SK-N-DZ (cell line): Measurements from ENCODE around the gene LAMB2.

Experiments used
- DNase-seq: peaks from one replicate; pipeline ENCODE4 v3.0.0-alpha.2; 2015; ENCODE audit warnings: low spot score

The LAMB2 gene

DNA sequence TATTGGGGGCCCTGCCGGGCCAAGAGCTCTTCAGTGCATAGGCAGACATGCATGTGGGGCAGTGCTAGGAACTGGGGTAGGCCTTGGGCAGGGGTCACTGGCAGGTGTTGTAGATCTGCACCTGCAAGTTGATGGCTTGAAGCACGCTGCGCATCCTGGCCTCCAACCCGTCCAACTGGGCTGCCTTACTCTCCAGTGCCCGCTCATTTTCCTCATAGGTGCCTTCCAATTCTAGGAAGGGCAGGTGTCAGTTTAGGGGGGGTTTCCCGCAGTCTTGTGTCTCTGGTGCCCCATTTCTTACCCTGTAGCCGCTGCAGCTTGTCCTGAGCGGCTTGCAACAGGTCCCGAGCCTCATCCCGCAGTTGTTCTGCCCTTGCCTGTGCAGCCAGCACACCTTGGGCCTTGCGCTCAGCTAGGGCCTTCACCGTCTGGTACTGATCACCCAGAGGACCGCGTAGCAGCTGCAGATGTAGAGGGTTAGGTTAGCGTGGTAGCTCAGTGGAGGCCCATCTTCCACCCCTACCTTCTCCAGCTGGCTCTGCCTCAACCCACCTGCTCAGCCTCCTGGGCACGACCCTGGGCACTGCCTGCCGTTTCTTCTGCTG, 11.6 kb downstream of the LAMB2 start:
- no peak for DNase-seq

DNA sequence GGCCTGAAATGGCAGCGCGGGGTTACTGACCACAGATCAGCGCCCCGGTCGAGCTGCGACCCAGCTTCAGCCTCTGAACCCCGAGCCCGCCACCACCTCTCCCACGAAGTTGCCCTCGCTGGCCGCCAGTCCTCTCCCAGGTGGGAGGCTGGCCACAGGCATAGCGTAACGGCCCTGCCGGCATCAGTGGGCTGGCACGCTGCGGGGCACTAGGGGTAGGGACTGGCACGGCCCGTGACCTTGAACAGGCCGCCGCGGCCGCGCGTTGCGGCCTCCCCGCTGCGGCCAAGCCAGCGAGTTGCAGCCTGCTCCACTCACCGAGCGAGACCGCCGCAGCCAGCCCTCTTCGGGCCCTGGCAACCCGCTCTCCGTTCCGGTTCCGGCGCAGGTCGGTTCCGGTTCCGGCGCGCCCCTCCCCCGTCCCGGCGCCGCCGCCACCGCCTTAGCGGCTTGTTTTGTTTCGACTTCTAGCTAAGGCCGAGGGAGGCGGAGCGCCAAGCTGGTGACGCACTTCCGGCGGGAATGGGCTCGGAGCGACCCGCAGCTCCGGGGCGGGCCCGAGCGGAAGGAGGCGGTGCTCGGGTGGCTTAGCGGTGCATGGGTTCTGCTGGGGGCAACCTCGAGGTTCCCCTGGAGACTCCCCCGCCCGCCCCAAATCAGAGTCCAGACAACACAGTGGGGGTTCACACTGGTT, 12.3 kb downstream of the LAMB2 start, which contains the start of gene USP19:
TSS of gene USP19 (minus strand) at position 386 of the 694 bp plus-strand sequence. CDS start 1,678 bp downstream, outside the sequence.
- peak; percentile 89 for DNase-seq

DNA sequence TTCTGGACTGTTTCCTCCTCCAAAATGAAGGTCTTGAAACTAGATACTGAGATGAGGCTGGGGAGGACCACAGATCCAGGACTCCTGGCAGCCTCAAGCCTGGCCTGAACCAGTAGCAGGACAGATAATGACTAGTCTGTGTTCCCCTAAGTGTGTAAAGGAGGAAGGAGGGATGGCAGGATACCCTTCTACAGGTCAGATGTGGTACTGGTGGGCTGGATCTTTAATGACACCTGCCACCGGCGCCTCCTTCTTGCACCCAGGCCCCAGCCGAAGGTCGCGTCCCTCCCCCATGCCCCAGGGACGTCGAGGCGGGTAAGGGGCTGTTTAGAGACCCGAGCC, 12.8 kb downstream of the LAMB2 start:
- DNase-seq, result no peak

DNA sequence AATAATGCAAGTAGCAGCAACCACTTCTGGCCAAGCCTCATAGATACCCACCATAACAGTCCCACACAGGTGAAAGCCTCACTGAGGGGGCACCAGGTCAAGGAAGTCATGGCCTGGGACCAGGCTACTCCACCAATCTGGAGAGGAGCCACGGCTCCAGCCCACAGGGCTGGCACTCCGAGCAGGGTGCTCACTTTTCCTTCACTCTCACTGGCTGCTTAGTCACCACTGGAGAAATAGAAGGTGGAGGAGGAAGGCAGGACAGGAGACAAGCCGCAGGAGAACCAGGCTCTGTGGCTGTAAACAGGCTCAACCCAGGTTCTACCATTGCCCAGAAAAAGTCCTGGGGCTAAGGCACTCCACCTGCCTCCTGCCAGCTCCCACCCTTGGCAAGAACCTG, 13.4 kb downstream of the LAMB2 start:
- no peak for DNase-seq

DNA sequence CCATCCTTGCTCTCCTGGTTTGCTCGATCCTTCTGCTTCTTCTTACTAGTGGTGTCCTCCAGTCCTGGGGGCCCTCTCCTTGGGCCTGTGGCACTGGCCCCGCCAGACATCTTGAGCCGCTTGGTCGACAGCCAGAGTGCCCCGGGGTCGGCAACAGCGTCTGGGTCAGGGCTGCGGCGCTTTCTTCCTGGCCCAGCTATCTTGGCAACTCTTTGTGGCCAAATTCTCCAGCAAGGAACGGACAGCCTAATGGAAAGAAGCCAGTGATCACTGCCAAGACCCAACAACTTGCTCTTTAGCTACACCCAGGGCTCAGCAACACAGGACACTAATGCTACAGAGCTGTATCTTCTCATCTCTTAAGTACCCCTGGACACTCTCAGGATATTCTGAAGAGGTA, 13.8 kb downstream of the LAMB2 start:
- DNase-seq, result no peak

DNA sequence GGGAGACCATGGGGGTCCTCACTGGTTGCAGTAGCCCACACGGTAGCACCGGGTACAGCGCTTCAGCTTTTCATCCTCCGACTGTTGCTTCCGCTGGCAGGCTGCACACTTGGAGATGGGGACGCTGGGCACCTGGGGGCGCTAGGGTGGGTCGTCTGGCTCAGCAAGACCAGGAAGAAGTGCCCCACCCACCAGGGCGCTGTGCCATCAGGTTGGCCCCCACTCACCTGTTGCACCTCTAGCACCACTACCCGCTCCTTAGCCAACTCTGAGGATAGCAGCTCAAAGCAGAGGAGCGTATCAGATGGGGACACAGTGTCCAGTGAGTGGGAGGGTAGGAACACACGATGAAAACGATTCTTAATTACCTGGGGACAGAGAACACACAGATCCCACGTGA, 20.6 kb downstream of the LAMB2 start:
- DNase-seq, result no peak

DNA sequence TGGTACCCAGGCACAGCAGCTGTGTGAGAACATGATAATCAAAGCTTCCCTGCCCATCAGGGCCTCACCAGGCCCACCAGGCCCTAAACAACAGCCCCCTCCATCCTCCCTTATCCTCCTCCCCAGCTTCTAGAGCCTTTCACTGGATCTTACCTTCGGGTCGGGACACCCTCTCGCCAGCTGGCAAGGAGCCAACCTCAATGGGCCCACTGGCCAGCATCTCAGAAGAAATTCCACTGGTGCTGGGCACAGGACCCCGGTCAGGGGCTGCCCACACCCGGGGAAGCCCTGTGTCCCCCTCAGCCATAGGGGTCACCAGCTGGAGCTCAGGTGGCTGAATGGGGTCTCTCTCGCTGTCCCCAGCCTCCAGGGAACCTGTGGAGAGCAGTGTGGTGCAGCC, 21.5 kb downstream of the LAMB2 start:
- no peak for DNase-seq

DNA sequence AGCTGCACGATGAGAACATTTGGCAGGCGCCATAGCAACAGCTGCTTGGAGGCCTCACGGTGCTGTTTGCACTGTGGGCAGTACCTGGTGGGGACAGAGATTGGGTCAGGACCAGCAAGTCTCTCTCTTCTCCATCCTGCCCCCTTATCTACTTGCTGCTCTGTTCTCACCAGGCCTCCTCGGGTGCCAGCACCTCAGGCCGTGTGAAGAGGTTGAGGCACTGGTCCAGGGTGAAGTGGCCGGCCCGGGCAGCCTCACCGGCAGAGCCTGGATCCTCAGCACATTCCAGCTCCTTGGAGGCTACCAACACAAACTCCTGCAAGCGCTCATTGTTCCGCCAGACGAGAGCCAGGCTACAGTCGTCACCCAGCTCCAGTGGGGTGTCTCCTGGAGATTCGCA, 22.1 kb downstream of the LAMB2 start:
- DNase-seq, result no peak

DNA sequence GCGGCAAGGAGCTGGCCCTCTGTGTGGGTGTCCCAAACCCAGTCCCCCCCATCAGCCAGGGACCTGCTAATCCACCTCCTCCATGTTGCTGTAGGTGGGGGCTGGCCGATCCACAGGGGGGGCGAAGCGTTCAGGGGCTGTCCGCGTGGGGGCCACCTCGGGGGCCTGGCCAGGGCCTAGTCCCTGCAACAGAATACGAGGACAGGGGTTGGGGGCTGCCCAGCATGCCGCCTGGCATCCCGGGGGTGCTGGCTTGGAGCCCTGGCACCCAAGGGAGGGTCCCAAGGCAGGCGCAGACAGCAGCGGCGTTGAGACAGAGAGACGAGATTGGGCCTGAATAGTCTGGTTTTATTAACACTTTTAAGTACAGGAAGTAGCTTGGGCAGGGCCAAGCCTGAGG, 24.5 kb downstream of the LAMB2 start:
- DNase-seq, result no peak

DNA sequence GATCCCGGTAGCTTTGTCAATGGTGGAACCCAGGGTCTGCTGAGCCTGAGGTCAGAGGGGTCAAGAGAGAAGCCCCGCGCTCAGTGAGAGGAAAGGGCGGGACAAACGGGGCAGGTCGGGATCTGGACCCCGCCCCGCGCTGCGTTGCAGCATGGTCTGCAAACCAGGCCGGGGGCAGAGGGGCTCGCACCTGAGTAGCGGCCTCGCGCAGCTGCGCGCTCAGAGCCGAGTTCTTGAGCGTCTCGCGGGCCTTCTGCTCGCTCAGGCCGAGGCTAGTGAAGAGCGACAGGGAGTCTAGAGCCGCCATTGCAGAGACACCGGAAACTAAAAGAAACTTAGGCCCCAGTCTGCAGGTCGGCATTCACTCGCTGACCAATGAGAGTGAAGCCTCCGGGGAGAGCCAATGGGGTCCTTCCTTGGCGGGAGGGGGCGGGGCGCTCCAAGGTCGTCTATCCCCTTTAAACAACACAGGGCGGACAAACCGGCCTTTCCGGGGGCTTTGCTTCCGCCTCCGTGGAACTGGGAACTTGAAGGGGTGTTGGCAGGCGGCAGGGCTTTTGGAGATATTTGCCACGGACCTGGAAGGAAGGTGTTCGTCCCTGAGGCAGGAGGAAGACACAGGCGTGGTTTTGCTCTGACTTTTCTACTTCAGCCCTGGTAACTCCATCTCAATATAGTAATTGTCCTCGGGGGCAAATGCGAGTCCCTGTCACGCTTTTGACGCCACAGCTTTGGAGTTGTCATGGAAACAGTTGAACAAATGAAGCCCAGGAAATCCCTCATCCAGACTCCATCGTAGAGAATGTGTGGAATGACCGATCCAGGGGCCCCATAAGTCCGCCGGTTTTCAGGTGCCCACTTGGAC, 28.2 kb downstream of the LAMB2 start, which contains the start of gene QARS1:
TSS of gene QARS1 (minus strand) at position 331 of the 865 bp plus-strand sequence. CDS start at position 307, 24 bp downstream.
- peak; percentile 88 for DNase-seq

DNA sequence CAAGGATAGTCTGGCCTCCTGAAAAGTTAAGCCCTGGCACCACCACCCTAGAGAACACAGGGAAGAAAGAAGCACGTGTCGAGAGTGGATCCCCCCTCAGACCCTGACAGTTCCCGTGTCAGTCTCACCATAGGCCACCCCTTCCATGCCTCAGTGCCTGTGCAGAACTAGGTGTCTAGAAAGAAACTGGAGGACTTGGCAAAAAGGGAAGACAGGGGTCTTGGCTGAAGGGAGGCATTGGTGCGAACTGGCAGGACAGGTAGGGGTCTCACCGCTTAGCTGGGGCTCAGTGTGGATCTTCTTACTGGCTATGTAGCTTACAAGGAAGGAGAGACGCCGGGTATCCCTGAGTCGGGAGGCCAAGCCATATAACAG, 28.8 kb downstream of the LAMB2 start:
- no peak for DNase-seq

DNA sequence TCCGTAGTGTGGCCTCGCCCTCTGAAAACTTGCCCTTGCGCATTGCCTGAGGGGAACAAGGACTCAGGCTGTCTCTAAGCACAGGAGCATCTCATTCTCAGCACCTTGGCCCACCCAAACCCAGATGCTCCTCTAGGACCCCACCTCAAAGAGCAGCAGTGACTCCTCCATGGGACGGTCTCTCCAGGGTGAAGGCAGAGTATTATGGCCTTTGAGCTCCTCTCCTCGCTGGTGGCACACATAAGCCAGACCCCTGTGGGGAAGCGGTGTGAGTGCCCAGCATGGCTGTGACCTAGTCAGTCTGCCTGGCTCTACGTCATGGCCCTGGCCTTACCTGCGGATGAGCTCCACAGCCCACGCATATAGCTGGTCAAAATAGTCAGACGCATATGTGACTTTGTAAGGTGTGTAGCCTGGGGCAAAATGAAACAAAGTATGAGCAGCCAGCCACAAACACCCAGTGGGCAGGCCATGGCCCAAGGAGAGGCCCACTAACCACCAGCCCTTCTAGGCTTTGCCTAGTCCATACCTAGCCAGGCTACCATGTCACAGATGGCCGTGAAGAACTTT, 32.7 kb downstream of the LAMB2 start:
- no peak for DNase-seq

DNA sequence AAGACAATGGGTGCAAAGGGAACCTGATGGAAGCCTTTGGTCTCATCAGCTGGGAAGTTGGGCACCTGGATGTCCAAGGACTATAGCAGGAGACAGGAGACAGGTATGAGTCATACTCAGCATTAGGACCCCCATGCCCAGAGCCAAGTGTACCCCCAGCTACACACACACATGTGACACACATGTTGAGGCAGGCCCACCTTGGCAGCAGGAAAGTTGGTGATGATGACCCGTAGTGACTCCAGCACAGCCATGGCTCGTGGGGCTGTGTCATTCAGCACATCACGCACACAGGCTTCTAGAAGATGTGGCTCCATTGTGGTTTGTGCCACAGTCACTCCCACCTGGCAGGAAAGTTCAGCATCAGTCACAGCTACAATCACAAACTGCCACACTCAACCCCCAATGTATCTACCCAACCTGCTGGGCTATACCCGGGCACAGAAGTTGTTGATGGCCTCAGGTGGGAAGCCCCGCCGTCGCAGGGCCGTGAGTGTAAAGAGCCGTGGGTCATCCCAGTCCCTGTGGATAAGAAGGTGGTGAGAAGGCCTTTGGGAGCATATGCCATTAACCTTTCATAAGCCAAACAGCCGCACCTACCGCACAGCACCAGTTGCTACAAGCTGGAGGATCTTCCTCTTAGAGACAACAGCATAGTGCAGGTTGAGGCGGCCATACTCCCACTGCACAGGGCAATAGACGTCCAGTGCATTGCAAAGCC, 33.8 kb downstream of the LAMB2 start:
- no peak for DNase-seq

DNA sequence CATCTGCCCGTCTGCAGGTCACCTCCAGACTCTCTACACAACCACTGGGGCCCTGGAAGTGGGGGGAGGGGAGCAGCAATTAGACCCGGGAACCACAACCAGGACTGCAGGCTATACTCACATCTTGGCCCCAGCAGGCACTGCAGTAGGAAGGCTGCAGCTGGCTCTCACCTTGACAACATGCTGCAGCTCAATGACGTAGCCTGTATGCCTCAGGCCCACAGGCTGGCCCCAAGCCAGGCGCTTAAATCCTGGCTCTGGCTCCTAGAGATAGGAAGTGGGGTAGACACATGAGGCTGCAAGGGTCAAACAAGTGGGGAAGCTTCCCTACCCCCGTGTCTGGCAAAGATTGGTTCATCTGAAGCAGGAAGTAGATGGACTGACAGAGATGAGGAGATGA, 34.4 kb downstream of the LAMB2 start:
- no peak for DNase-seq

DNA sequence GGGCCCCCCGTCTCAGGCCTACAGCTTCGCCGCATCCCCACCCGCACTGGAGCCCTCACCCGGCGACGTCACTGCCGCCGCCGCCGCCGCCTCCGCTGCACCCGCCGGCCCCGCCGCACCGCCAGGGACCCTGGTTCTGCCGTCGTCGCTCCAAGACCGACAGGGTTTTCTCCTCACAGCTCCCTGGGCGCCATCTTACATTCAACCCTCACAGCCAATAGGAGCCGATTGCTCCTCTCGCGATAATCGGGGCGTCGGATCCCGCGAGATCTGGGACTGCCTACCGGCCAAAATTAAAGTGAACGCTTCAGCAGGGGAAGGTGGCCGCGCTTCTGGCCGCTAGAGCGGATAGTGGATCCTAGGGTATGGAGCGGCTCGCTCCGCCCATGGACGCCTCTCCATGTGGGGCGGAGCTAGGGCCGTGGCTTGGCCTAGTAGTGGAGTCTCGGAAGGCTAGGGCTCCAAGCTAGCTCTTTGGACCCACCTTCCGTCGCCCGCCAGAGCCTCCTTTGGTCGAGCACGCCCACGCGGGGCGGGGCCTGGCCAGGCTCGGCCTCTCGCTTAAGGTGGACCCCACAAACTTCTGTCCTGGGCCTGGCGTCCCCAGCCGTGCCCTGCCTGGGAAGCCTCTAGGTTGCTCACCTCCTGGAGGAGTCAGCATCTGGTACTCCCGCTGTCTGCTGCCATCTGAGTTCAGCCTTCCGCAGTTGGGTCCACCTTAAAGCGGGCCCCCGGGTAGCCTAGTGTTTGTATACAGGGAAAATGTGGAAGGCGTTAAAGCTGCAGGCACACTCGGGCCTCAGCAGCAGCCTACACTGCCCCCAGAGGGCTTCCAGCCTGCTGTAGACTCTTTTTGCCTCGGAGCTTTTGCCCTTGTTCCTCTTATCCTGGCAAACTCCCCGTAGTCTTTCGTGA, 38.7 kb downstream of the LAMB2 start, which contains the start of gene QRICH1:
TSS of gene QRICH1 (minus strand) at position 219 of the 915 bp plus-strand sequence. CDS start 17,054 bp downstream, outside the sequence.
- peak; percentile 98 for DNase-seq

DNA sequence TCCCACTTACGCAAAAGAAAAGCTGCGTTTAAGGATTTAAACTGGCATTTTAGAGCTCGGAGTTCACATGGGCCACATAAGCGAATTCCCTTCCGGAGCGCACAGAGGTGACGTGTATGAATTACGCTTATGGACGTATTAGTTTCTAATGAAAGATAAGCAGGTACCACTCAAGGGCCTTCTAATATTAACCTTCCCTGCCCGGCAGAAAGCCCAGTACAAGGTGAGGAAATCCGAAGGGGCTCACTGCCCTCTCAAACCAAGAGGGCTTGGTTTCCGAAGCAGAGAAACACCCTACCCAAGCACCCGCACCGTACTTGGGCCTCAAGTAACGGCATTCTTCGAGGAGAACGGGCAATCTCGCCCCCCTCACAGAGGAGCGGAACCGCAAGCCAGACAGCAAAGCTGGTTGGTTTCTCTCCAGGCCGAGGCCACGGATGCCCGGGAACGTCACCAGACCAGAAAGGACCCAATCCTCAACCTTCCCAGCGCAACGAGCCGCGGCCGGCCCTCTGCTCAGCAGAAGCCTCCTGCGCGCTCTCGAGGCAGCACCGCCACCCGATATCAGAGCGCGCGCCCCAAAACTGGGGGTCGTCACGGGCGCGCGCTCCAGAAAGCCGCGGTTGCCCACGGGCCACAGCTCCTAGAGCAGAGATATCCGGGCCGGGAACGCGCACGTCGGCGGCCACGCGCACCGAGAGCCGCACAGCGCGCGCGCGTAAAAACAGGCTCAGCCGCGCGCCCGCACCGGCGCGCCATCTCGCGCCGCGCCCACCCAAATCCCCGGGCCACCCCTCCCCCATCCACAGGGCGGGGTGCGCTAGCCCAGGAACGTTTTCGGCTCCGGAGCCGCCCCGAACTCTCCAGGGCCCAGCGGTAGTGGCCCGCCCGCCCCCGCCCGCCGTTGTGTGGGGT, 39.7 kb downstream of the LAMB2 start:
- DNase-seq, result peak; percentile 74

DNA sequence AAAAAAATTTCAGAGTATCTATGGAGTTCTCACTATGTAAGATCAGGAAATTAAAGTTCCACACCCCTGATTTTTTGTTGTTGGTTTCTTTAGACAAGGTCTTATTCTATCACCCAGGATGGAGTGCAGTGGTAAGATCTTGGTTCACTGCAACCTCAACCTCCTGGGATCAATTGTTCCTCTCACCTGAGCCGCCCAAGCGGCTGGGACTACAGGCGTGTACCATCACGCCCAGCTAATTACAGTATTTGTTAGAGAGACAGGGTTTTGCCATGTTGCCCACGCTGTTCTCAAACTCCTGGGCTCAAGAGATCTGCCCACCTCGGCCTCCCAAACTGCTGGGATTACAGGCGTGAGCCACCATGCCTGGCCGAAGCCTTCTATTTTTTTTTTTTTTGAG, 51.4 kb downstream of the LAMB2 start:
- DNase-seq, result no peak

DNA sequence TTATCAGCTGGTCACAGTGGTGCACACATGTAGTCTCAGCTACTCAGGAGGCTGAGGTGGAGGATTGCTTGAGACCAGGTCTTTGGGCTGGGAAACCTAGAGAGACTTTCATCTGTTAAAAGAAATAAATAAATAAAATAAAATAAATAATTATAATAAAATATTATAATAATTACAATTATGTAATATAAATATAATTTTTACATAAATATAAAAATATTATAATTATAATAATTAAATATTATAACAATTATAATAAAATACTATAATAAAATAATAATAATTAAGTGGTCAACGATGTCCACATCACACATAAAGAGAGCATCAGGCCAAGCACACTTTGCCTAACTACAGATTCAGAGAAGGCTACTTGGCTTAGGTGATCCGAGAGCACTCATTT, 53.6 kb downstream of the LAMB2 start:
- DNase-seq, result no peak

DNA sequence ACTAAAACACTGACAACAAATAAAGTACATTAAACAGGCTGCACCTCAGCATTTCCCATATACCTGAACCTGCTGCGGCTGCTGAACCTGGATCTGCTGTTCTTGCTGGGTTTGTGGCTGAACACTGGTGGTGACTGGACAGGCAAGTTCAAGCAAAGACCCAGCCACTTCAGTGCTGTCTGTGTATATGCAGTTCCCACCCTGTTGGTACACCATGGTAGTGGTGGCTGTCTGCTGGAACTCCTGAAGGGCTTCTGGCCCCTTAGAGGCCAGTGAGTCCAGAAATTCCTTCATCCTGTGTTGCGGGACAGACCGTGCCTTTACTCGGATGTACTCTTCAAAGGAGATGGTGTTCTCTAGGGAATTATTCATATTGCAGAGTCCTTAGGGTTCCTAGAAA, 56.2 kb downstream of the LAMB2 start:
- no peak for DNase-seq
